MM.1S (cell line): Measurements from ENCODE around the gene GNA14.

Experiments used
- CTCF ChIP-seq: fragments of 300-600 bp; sonication (generic); IDR thresholded peaks from 2 replicates; pipeline ENCODE4 v1.5.1; 2016; ENCODE audit warnings: antibody characterized with exemption, low read length, mixed read lengths
- EZH2 ChIP-seq: fragments of 300-600 bp; sonication (generic); optimal IDR thresholded peaks from 2 replicates; pipeline ENCODE3; 2017; ENCODE audit warnings: low read depth, mild to moderate bottlenecking, antibody characterized with exemption, low read length, mixed read lengths
- EZH2phosphoT487 ChIP-seq: fragments of 300-600 bp; sonication (generic); IDR thresholded peaks from 2 replicates; pipeline ENCODE4 v1.6.1; 2018; ENCODE audit warnings: antibody characterized with exemption, low read length

- TF ChIP-seq CTCF, result no peak
- no peak for TF ChIP-seq EZH2
- TF ChIP-seq EZH2phosphoT487, result no peak
Observed at GRCh38 chr9:77417566-77417965, 230.6 kb downstream of the GNA14 start.
